ENCODE results near the gene ADAMTS17.

GRCh38 chr15:100093211-100094126 is 248.3 kb downstream of the ADAMTS17 start:
- TF ChIP-seq CTCF (IDR thresholded peaks at IDR 0.05) (no peak), TCF7L2 (IDR thresholded peaks at IDR 0.05; ENCODE audit: low read depth, low read length) (no peak), POLR2AphosphoS5 (IDR thresholded peaks at IDR 0.05; ENCODE audit: low read depth, low read length) (no peak)
